Epithelial cell of esophagus (primary cell): ENCODE measurements around the gene ARHGEF17.

ENCODE experiments used
- DNase-seq: peaks from one replicate; pipeline ENCODE4 v3.0.0; 2010; ENCODE audit warnings: low read depth
- H3K4me3 ChIP-seq: 2 replicates; pipeline ENCODE4 v1.5.1; 2011; ENCODE audit warnings: mild to moderate bottlenecking, low read length, control low read depth
- CTCF ChIP-seq: IDR thresholded peaks from 2 replicates; pipeline ENCODE4 v1.5.1; 2011; ENCODE audit warnings: low read depth, mild to moderate bottlenecking, low read length, control low read depth, inconsistent platforms; ENCODE audit not compliant: insufficient read depth; ENCODE audit errors: missing control alignments

ARHGEF17 gene

GRCh38 chr11:73281796-73282660 is 26.0 kb upstream of the ARHGEF17 start:
- DNase-seq = no peak
- H3K4me3 ChIP-seq = no peak overlapping the region
- no peak for TF ChIP-seq CTCF

DNA sequence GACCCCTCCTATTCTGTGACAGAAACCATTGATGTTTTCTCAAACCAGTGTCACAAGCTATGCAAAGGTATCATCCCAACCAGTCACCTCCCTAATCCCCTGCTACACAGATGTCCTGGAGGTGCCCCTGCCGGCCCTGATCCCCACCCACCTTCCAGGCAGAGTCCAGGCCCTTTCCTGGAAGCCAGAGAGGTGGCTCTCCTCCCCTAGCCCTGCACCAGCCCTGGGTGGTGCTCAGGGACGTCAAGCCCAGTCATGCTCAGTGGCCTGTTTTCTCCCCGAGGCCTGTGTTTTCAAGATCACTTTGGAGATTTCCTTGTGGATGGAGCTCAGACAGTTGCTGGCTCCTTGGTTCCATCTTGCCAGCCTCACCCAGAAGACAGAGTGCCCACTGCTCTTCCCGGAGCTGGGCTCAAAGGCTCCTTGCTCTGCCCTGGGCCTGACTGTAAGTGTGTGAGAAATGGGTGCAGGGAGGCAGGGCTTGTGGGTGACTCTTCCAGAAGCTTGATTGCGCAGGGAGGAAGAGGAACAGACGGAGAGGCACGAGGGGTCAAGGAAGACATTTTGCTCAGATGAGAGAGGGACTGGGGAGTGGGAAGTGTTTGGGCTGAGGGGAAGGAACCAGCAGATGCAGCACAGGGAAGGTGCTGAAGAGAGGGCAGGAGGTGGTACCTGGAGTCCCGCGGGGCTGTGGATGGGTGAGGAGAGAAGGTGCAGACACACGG is 24.6 kb upstream of the ARHGEF17 start:
- DNase-seq = peak; percentile 33
- no peak overlapping the region for H3K4me3 ChIP-seq
- no peak for TF ChIP-seq CTCF

- no peak for TF ChIP-seq CTCF
- no peak for DNase-seq
- no peak overlapping the region for H3K4me3 ChIP-seq
Measured at GRCh38 chr11:73284106-73284505, 24.0 kb upstream of the ARHGEF17 start.

DNA sequence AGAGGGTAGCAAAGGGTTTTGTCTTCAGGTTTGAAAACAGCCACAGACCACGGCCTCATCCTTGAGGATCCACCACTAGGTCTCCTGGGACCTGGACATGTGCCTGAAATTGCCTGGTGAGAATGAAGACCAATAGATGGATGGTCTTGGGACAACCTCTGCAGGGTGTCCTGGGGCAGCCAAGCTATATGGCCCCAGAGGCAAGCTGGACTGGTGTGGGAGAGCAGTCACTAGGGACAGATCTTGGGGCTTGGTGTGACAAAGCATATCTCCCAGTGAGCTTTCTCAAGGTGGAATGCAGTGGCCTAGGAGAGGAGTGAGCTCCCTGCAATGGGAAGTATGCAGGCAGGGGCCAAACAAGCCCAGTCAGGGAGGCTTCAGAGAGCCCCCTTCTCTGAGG is 22.4 kb upstream of the ARHGEF17 start:
- no peak overlapping the region for H3K4me3 ChIP-seq
- no peak for TF ChIP-seq CTCF
- no peak for DNase-seq

DNA sequence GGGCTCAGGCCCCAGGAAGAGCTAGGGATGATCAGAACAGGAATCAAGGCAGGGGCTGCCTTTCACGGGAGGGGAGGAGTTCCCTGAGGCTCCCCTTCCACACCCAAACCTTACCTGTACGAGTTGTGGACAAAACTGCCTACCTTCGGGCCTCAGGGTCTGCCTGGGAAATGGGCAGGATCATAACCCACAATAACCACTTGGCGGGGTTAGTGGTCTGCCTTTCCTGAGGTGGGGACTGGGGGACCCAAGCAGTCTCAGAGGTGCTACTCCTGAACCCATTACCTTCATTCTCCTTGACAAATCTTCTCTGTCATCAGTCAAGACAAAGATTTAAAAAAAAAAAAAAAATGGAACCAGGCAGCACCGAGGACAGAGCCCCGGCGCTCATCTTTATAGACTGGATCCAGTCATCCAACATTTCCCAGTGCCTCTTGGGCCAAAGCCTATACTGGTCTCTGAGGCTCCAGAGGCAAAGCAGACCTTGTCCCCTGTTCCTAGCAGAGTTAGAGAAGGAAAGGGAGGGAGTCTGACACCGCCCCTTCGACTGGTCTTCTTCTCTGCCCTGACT is 21.8 kb upstream of the ARHGEF17 start:
- no peak for TF ChIP-seq CTCF
- DNase-seq = no peak
- no peak overlapping the region for H3K4me3 ChIP-seq

- H3K4me3 ChIP-seq = no peak overlapping the region
- no peak for TF ChIP-seq CTCF
- DNase-seq = no peak
Measured at GRCh38 chr11:73287400-73288101, 20.5 kb upstream of the ARHGEF17 start.
